ENCODE data around the gene NKD1. TPM values are rescaled to one million over a fixed set of nuclear protein-coding genes. Genes with fewer than 3 reads are reported as not detected.

NKD1 gene
- total RNA-seq, 1 donor from 2014 or later, result under 0.01 TPM

DNA sequence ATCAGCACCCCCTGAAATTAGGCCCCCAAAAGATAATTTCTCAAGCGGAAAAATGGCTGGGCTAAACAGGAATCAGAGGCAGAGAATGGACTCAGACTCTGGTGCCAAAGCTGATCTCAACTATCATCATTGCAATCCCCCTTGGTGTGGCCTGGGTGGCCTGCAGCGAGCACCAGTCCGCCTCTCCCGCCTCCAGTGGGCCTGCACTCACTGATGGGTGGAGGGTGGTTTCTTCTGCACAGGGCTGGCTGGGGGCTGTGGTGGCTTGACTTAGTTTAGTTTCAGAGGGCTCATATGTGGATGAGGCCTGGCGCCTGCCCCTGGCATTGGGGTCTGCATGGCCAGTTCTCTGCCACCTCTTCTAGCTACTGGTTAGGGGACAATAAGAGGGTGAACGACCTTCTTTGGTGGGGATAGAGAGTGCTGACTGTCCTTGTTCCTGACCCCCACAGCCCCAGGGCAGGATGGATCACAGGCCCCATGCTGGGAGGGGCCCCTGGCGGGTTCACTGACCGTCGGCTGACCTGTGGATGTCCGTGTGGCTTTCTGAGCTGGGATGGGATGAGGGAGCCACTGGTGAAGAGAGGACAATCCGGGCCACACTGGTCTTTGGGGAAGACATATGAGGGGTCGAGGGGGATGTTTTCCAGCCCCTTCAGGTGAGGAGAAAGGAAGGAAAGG is 70.2 kb downstream of the NKD1 start:
- TF ChIP-seq, protein P1, sequence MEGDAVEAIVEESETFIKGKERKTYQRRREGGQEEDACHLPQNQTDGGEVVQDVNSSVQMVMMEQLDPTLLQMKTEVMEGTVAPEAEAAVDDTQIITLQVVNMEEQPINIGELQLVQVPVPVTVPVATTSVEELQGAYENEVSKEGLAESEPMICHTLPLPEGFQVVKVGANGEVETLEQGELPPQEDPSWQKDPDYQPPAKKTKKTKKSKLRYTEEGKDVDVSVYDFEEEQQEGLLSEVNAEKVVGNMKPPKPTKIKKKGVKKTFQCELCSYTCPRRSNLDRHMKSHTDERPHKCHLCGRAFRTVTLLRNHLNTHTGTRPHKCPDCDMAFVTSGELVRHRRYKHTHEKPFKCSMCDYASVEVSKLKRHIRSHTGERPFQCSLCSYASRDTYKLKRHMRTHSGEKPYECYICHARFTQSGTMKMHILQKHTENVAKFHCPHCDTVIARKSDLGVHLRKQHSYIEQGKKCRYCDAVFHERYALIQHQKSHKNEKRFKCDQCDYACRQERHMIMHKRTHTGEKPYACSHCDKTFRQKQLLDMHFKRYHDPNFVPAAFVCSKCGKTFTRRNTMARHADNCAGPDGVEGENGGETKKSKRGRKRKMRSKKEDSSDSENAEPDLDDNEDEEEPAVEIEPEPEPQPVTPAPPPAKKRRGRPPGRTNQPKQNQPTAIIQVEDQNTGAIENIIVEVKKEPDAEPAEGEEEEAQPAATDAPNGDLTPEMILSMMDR (IDR thresholded peaks at IDR 0.05; ENCODE audit: insufficient read depth, low read length, severe bottlenecking), result no peak
- no peak for FAIRE-seq
- H3K27me3 ChIP-seq (ENCODE audit: control insufficient read depth, insufficient read depth, low read length), result no peaks in the 10 kb centered on the region
- no peaks in the 10 kb centered on the region for H3K36me3 ChIP-seq (ENCODE audit: control insufficient read depth, insufficient read depth, low read length)
- DNase-seq (ENCODE audit: low read depth), result no peak
- H3K4me3 ChIP-seq (ENCODE audit: low read depth, low read length), result no peak overlapping the region

DNA sequence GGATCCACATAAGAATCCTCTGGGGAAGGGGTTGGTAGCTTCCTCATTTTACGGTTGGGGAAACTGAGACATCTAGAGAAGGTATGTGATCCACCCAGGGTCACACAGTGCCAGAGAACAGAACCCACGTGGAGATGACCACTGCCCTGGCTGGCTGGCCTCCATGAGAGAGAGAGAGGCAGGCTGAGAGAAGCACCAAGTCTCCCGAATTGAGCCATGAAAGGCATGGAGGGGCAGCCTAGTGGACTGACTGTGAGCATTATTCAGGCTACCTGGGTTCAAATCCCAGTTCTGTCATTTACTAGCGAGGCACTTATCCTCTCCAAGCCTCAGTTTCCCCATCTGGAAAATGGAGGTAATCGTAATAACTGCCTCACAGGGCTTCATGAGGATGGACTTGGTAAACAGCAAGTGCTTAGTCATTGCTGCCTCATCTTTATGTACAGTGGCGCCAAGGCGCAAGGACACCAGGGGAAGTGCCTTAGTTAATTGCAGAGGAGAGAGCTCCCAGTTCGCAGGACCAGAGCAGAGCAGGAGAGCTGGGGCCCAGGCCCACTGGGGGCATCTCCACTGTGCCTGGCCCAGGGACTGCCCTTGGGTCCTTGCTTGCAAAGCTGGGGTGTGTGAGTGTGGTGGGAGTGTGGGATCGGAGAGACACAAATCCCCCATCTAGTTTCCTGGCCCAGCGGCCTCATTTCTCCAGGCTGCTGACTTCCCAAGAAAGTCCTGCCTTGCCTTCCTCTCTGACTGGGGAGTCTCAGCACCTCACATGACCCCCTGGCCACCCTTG is 71.7 kb downstream of the NKD1 start:
- no peak for FAIRE-seq
- DNase-seq (ENCODE audit: low read depth), result no peak

DNA sequence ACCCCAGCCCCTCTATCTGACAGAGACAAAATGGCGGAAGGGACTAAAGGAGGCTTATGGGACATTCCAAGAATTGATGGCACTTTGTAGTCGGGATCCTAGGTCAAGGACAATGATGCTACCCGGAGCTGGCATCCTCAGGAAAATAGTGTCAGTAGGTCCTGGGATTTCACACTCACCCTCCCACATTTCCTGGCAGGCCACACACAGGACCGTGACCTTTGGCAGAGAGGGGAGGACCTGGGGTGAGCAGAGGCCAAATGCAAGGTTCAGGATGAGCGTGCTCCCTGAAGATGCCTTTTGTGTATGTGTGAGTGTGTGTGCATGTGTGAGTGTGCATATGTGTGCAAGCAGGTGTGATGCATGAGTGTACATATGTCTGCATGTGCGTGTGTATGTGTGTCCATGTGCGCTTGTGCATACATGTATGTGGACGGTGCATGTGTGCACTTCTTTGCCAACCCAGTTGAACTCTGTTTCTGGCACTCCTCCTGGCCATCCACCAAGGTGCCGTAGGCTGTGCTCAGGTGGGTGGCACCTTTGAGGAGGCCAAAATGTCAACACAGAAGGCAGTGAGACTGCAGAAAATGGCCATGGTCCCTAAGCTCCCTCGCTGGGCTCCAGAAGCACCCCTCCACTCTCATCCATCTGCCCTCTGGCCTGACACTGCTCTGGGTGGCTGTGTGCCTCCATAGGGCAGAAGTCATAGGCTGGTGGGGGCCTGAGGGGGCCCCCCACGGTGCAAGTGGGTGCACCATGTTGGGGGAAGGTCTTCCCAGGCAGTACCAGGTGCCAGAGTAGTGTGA is 72.7 kb downstream of the NKD1 start:
- FAIRE-seq (peak; percentile 68), DNase-seq (ENCODE audit: low read depth) (no peak)
- H3K36me3 ChIP-seq (ENCODE audit: control insufficient read depth, insufficient read depth, low read length), result no peaks in the 10 kb centered on the region
- no peaks in the 10 kb centered on the region for H3K27me3 ChIP-seq (ENCODE audit: control insufficient read depth, insufficient read depth, low read length)
- TF ChIP-seq, protein P1 (IDR thresholded peaks at IDR 0.05; ENCODE audit: insufficient read depth, low read length, severe bottlenecking), result no peak
- no peak overlapping the region for H3K4me3 ChIP-seq (ENCODE audit: low read depth, low read length)

More for the DNA sequence above, 71.7 kb downstream of the NKD1 start:
- Histone ChIP-seq H3K4me3 (ENCODE audit: low read depth, low read length) (no peak overlapping the region), H3K27me3 (ENCODE audit: control insufficient read depth, insufficient read depth, low read length) (no peaks in the 10 kb centered on the region), H3K36me3 (ENCODE audit: control insufficient read depth, insufficient read depth, low read length) (no peaks in the 10 kb centered on the region)
- TF ChIP-seq, protein P1 (IDR thresholded peaks at IDR 0.05; ENCODE audit: insufficient read depth, low read length, severe bottlenecking), result no peak

DNA sequence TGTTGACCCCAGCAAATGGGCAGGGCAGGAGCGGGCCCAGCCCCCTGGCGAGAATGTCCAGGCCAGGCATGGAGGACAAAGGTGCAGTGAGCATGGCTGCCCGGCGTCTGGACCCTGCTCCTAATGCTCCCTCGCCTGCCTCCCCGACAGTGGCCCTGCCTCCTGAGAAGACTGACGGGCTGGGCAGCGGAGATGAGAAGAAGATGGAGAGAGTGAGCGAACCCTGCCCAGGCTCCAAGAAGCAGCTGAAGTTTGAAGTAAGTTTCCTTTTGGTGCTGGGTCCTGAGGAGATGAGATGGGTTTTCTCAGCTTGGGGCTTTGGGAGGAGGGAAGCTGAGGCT is 73.2 kb downstream of the NKD1 start:
- FAIRE-seq (no peak), DNase-seq (ENCODE audit: low read depth) (no peak)
- Histone ChIP-seq H3K27me3 (ENCODE audit: control insufficient read depth, insufficient read depth, low read length) (no peaks in the 10 kb centered on the region), H3K36me3 (ENCODE audit: control insufficient read depth, insufficient read depth, low read length) (no peaks in the 10 kb centered on the region), H3K4me3 (ENCODE audit: low read depth, low read length) (no peak overlapping the region)
- TF ChIP-seq, protein P1 (IDR thresholded peaks at IDR 0.05; ENCODE audit: insufficient read depth, low read length, severe bottlenecking), result no peak

DNA sequence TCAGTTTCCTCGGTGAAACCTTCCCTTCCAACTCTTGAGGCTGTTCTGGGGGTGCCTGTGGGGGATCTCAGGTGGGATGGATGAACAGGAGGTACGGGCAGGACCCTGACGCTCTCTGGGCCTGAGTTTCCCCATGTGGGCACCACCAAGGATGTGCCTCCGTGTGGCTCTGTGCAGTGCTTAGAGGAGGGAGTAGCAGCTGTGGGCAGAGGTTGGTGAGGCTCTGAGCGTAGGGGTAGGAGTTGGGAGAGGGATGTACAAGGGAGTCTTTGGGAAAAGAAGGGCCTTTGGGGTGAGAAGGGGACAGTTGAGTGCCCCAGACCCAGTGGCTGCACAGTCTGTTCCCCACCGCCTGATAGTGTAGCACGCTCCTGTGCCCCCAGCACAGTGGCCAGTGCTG is 73.8 kb downstream of the NKD1 start:
- Histone ChIP-seq H3K36me3 (ENCODE audit: control insufficient read depth, insufficient read depth, low read length) (no peaks in the 10 kb centered on the region), H3K27me3 (ENCODE audit: control insufficient read depth, insufficient read depth, low read length) (no peaks in the 10 kb centered on the region), H3K4me3 (ENCODE audit: low read depth, low read length) (no peak overlapping the region)
- FAIRE-seq, result no peak
- TF ChIP-seq, protein P1 (IDR thresholded peaks at IDR 0.05; ENCODE audit: insufficient read depth, low read length, severe bottlenecking), result no peak
- no peak for DNase-seq (ENCODE audit: low read depth)

All from bronchial epithelial cell (primary cell).